ENCODE data around the gene EXOC6.

The EXOC6 gene

GRCh38 chr10:93026072-93026471 is 177.8 kb downstream of the EXOC6 start:
- no peaks in the 10 kb centered on the region for H3K27me3 ChIP-seq (ENCODE audit: insufficient read depth, poor library complexity, severe bottlenecking)
- H3K4me3 ChIP-seq (replicated peaks; ENCODE audit: insufficient read depth, low read length): no peak overlapping the region
- TF ChIP-seq SPI1 (IDR thresholded peaks at IDR 0.05; ENCODE audit: borderline replicate concordance, low read depth) (no peak), POLR2AphosphoS5 (IDR thresholded peaks at IDR 0.05; ENCODE audit: low read depth) (no peak), GABPA (IDR thresholded peaks at IDR 0.05; ENCODE audit: low read depth) (no peak)
- TF ChIP-seq, protein P1, sequence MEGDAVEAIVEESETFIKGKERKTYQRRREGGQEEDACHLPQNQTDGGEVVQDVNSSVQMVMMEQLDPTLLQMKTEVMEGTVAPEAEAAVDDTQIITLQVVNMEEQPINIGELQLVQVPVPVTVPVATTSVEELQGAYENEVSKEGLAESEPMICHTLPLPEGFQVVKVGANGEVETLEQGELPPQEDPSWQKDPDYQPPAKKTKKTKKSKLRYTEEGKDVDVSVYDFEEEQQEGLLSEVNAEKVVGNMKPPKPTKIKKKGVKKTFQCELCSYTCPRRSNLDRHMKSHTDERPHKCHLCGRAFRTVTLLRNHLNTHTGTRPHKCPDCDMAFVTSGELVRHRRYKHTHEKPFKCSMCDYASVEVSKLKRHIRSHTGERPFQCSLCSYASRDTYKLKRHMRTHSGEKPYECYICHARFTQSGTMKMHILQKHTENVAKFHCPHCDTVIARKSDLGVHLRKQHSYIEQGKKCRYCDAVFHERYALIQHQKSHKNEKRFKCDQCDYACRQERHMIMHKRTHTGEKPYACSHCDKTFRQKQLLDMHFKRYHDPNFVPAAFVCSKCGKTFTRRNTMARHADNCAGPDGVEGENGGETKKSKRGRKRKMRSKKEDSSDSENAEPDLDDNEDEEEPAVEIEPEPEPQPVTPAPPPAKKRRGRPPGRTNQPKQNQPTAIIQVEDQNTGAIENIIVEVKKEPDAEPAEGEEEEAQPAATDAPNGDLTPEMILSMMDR (IDR thresholded peaks at IDR 0.05; ENCODE audit: insufficient read depth, low read length): no peak
- TF ChIP-seq, protein P2, sequence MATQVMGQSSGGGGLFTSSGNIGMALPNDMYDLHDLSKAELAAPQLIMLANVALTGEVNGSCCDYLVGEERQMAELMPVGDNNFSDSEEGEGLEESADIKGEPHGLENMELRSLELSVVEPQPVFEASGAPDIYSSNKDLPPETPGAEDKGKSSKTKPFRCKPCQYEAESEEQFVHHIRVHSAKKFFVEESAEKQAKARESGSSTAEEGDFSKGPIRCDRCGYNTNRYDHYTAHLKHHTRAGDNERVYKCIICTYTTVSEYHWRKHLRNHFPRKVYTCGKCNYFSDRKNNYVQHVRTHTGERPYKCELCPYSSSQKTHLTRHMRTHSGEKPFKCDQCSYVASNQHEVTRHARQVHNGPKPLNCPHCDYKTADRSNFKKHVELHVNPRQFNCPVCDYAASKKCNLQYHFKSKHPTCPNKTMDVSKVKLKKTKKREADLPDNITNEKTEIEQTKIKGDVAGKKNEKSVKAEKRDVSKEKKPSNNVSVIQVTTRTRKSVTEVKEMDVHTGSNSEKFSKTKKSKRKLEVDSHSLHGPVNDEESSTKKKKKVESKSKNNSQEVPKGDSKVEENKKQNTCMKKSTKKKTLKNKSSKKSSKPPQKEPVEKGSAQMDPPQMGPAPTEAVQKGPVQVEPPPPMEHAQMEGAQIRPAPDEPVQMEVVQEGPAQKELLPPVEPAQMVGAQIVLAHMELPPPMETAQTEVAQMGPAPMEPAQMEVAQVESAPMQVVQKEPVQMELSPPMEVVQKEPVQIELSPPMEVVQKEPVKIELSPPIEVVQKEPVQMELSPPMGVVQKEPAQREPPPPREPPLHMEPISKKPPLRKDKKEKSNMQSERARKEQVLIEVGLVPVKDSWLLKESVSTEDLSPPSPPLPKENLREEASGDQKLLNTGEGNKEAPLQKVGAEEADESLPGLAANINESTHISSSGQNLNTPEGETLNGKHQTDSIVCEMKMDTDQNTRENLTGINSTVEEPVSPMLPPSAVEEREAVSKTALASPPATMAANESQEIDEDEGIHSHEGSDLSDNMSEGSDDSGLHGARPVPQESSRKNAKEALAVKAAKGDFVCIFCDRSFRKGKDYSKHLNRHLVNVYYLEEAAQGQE (IDR thresholded peaks at IDR 0.05; ENCODE audit: insufficient replicate concordance, low read depth): no peak
- no peak overlapping the region for H3K27ac ChIP-seq (replicated peaks)
- no peak for DNase-seq (ENCODE audit: low read depth in 1 of 2, low spot score in 1 of 2)

- Histone ChIP-seq H3K4me3 (replicated peaks; ENCODE audit: insufficient read depth, low read length) (no peak overlapping the region), H3K27ac (replicated peaks) (no peak overlapping the region), H3K27me3 (ENCODE audit: insufficient read depth, poor library complexity, severe bottlenecking) (no peaks in the 10 kb centered on the region)
- no peak for DNase-seq (ENCODE audit: low read depth in 1 of 2, low spot score in 1 of 2)
- TF ChIP-seq POLR2AphosphoS5 (IDR thresholded peaks at IDR 0.05; ENCODE audit: low read depth) (no peak), SPI1 (IDR thresholded peaks at IDR 0.05; ENCODE audit: borderline replicate concordance, low read depth) (no peak), GABPA (IDR thresholded peaks at IDR 0.05; ENCODE audit: low read depth) (no peak)
- TF ChIP-seq, protein P1 (IDR thresholded peaks at IDR 0.05; ENCODE audit: insufficient read depth, low read length): no peak
- TF ChIP-seq, protein P2 (IDR thresholded peaks at IDR 0.05; ENCODE audit: insufficient replicate concordance, low read depth): no peak
These were observed 179.2 kb downstream of the EXOC6 start for GRCh38 chr10:93027508-93027907.

DNA sequence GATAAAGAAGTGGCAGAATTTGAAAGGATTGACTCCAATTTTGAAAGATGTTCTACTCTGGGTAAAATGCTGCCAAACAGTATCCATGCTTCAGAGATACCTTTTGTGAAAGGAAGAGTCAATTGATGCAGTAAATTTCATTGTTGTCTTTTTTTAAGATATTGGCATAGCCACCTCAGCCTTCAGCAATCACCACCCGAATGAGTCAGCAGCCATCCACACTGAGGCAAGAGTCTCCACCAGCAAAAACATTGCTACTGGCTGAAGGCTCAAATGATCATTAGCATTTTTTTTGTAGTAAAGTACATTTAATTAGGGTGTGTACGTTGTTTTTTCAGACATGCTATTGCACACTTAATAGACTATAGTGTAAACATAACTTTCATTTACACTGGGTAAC is 180.6 kb downstream of the EXOC6 start:
- H3K27me3 ChIP-seq (ENCODE audit: insufficient read depth, poor library complexity, severe bottlenecking): no peaks in the 10 kb centered on the region
- no peak overlapping the region for H3K4me3 ChIP-seq (replicated peaks; ENCODE audit: insufficient read depth, low read length)
- H3K27ac ChIP-seq (replicated peaks): no peak overlapping the region
- no peak for DNase-seq (ENCODE audit: low read depth in 1 of 2, low spot score in 1 of 2)
- TF ChIP-seq, protein P1 (IDR thresholded peaks at IDR 0.05; ENCODE audit: insufficient read depth, low read length): no peak
- TF ChIP-seq, protein P2 (IDR thresholded peaks at IDR 0.05; ENCODE audit: insufficient replicate concordance, low read depth): no peak
- TF ChIP-seq GABPA (IDR thresholded peaks at IDR 0.05; ENCODE audit: low read depth): no peak
- TF ChIP-seq SPI1 (IDR thresholded peaks at IDR 0.05; ENCODE audit: borderline replicate concordance, low read depth): no peak
- TF ChIP-seq POLR2AphosphoS5 (IDR thresholded peaks at IDR 0.05; ENCODE audit: low read depth): no peak

Measured in HL-60 (cell line).